GM12801 (cell line): ENCODE results near the gene ATL1.

Source experiments
- TF ChIP-seq, protein P1 (sequence below): IDR thresholded peaks from one replicate; pipeline ENCODE4 v1.5.1; 2011; ENCODE audit warnings: control low read depth; ENCODE audit not compliant: insufficient read length; ENCODE audit errors: extremely low read depth

Gene ATL1

DNA sequence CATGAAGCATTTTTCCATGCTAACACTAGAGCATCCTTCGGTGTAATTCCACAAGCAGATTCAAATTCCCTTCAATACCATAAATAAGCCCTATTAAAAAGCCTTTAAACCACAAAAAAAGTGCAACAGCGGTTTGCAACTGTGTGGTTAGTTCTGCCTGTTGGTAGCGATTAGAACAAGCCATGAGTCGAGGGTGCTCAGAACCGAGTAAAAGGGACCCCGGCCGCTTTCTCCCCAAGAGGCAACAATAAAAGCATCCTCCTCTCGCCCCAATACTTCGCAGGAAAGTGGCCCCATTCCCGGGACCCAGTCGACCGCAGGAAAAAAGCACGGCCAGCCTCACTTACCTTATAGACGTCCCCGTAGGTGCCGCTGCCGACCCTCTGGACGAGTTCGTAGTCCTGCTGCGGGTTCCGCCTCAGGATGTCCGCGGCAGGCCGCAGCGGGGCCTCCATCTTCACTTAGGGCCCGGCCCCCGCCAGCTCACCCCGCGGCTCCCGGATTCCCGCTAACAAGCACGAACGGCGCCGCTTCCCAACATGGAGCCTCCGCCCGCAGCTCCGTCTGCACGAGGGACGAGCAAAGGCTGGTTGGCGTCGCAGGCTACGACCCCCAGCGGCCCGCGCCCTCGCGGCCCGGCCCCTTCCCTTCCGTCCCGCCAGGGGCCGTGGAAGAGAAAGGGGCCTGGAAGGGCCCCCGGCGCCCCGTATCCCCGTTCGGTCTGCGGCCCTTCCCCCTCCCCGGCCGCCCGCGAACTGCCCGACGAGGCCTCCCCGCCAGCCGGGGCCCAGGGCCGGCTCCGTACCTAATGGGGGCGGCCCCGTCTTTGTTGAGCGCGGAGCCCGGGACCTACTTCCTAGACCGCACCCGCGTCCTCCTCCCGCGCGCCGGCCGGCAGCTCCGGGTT is 28.1 kb upstream of the ATL1 start:
- TF ChIP-seq, protein P1, sequence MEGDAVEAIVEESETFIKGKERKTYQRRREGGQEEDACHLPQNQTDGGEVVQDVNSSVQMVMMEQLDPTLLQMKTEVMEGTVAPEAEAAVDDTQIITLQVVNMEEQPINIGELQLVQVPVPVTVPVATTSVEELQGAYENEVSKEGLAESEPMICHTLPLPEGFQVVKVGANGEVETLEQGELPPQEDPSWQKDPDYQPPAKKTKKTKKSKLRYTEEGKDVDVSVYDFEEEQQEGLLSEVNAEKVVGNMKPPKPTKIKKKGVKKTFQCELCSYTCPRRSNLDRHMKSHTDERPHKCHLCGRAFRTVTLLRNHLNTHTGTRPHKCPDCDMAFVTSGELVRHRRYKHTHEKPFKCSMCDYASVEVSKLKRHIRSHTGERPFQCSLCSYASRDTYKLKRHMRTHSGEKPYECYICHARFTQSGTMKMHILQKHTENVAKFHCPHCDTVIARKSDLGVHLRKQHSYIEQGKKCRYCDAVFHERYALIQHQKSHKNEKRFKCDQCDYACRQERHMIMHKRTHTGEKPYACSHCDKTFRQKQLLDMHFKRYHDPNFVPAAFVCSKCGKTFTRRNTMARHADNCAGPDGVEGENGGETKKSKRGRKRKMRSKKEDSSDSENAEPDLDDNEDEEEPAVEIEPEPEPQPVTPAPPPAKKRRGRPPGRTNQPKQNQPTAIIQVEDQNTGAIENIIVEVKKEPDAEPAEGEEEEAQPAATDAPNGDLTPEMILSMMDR = no peak

GRCh38 chr14:50532502-50533240 is 27.3 kb upstream of the ATL1 start, which contains the start of gene MAP4K5:
Gene MAP4K5, minus strand, starts transcription at chr14:50532569. Its CDS starts 520 bp downstream, at chr14:50532049.
- TF ChIP-seq, protein P1 = no peak

DNA sequence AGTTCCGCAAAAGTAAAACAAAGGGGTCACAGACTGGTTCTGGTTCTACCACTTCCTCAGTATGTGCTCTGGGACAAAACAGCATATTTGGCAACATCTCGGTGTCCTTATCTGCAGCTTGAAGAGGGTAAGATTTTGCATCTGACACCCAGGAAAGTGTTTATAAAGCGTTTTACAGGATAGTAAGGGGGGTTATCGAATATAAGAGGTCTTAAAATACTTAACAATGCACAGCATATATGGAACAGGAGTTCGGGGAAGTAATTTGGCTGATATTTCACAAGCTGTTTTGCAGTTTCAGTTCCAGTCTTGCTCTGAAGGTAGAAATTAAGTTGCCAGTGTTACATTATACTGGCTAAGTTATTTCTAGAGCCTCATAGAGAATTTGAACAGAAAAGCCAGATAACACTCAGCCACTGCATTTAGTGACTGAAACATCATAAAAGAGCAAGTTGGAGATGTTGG is 26.7 kb upstream of the ATL1 start:
- TF ChIP-seq, protein P1 = no peak

- TF ChIP-seq, protein P1 = no peak
Measured at GRCh38 chr14:50533806-50534205, 26.1 kb upstream of the ATL1 start.

DNA sequence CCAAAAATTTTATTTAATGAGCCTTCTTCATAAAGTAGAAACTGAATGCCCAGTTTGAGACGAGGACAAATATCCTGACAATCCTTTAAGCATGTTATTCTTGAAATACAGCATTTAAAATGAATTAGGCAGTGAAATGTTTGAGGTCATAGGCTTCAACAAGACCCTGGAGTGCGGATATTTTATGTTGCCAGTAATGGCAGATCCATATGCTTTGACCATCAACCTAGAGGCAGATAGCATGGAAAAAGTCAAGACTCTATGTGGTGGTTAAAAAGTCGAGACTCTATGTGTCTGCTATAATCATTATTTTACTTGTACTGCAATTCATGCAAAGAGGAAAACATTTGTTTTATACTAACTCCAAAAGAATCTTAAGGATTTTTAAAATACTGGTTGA is 25.5 kb upstream of the ATL1 start:
- TF ChIP-seq, protein P1 = no peak

DNA sequence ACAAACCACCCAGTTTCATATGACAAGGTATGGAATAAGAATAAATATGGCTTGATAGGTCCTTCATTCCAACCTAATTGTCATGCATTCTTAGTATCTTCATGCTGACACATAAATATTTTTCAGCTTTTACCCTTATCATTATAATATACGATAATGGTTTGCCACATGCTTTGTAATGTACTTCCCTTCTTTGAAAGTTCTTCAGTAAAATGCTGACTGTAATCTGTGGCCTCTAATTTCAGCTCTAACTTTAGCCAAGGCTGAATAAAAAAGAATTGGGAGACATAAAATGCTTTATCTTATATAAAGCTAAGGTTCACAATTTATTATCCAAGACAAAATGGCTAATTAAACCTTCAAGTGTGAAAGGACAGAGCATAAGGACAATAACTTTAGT is 24.9 kb upstream of the ATL1 start:
- TF ChIP-seq, protein P1 = no peak

GRCh38 chr14:50539051-50539450 is 20.9 kb upstream of the ATL1 start:
- TF ChIP-seq, protein P1 = no peak
